MM.1S (cell line): Measurements from ENCODE around the gene ST6GAL1.
A peak's percentile ranks its signal among the peaks of the same experiment; 100 is the strongest.

Experiments
- DNase-seq: peaks from one replicate; pipeline ENCODE4 v3.0.0-alpha.2; 2015
- H2AFZ ChIP-seq: fragments of 300-600 bp; sonication (generic); 2 replicates; pipeline ENCODE4 v1.6.0; 2016; ENCODE audit warnings: antibody characterized with exemption, low read length
- H3F3A ChIP-seq: fragments of 300-600 bp; sonication (generic); 2 replicates; pipeline ENCODE4 v1.6.1; 2016; ENCODE audit warnings: mild to moderate bottlenecking, antibody characterized with exemption, low read length, moderate library complexity, mixed read lengths; ENCODE audit not compliant: insufficient read depth
- H3K27ac ChIP-seq: fragments of 300-600 bp; sonication (generic); 2 replicates; pipeline ENCODE4 v1.5.1; 2016; ENCODE audit warnings: mild to moderate bottlenecking, low read length
- H3K27me3 ChIP-seq: fragments of 300-600 bp; sonication (generic); replicated peaks from 2 replicates; pipeline ENCODE4 v1.6.0; 2016; ENCODE audit warnings: low read length; ENCODE audit not compliant: insufficient read depth
- H3K36me3 ChIP-seq: fragments of 300-600 bp; sonication (generic); replicated peaks from 2 replicates; pipeline ENCODE4 v1.6.1; 2016; ENCODE audit warnings: mild to moderate bottlenecking, low read length, mixed read lengths; ENCODE audit not compliant: insufficient read depth
- H3K4me1 ChIP-seq: fragments of 300-600 bp; sonication (generic); 2 replicates; pipeline ENCODE4 v1.6.1; 2016; ENCODE audit warnings: low read length, mixed read lengths
- H3K4me2 ChIP-seq: fragments of 300-600 bp; sonication (generic); 2 replicates; pipeline ENCODE4 v1.6.0; 2016; ENCODE audit warnings: low read depth, low read length
- H3K4me3 ChIP-seq: fragments of 300-600 bp; sonication (generic); 2 replicates; pipeline ENCODE4 v1.5.1; 2016; ENCODE audit warnings: low read length, mixed read lengths
- H3K79me2 ChIP-seq: fragments of 300-600 bp; sonication (generic); 2 replicates; pipeline ENCODE4 v1.6.1; 2016; ENCODE audit warnings: mixed run types, low read length, mixed read lengths
- H3K9ac ChIP-seq: fragments of 300-600 bp; sonication (generic); 2 replicates; pipeline ENCODE4 v1.6.1; 2016; ENCODE audit warnings: low read length, mixed read lengths
- H3K9me2 ChIP-seq: fragments of 300-600 bp; sonication (generic); replicated peaks from 2 replicates; pipeline ENCODE4 v1.6.1; 2016; ENCODE audit warnings: mild to moderate bottlenecking, low read length, mixed read lengths; ENCODE audit not compliant: insufficient read depth
- H3K9me3 ChIP-seq: fragments of 300-600 bp; sonication (generic); replicated peaks from 2 replicates; pipeline ENCODE4 v1.6.1; 2016; ENCODE audit warnings: mild to moderate bottlenecking, low read length, mixed read lengths; ENCODE audit not compliant: insufficient read depth
- H4K20me1 ChIP-seq: fragments of 300-600 bp; sonication (generic); 2 replicates; pipeline ENCODE4 v1.6.1; 2016; ENCODE audit warnings: mild to moderate bottlenecking, low read length, moderate library complexity, mixed read lengths; ENCODE audit not compliant: insufficient read depth
- CTCF ChIP-seq: fragments of 300-600 bp; sonication (generic); IDR thresholded peaks from 2 replicates; pipeline ENCODE4 v1.5.1; 2016; ENCODE audit warnings: antibody characterized with exemption, low read length, mixed read lengths
- EZH2 ChIP-seq: fragments of 300-600 bp; sonication (generic); optimal IDR thresholded peaks from 2 replicates; pipeline ENCODE3; 2017; ENCODE audit warnings: low read depth, mild to moderate bottlenecking, antibody characterized with exemption, low read length, mixed read lengths
- EZH2phosphoT487 ChIP-seq: fragments of 300-600 bp; sonication (generic); IDR thresholded peaks from 2 replicates; pipeline ENCODE4 v1.6.1; 2018; ENCODE audit warnings: antibody characterized with exemption, low read length

ST6GAL1 gene

GRCh38 chr3:187122261-187122660, 191.9 kb downstream of the ST6GAL1 start:
- H3K36me3 ChIP-seq = no peaks in the 10 kb centered on the region
- no peak for TF ChIP-seq EZH2
- TF ChIP-seq EZH2phosphoT487 = no peak
- no peak for TF ChIP-seq CTCF
- no peaks in the 10 kb centered on the region for H3K9me2 ChIP-seq
- peaks cover 9% of the 10 kb centered on the region; the same call in 1 of the 2 replicates for H3K79me2 ChIP-seq
- H3K9ac ChIP-seq = no peak overlapping the region
- H2AFZ ChIP-seq = no peak overlapping the region
- DNase-seq = no peak
- no peak overlapping the region for H3K4me2 ChIP-seq
- no peaks in the 10 kb centered on the region for H3K9me3 ChIP-seq
- no peak overlapping the region for H3K27ac ChIP-seq
- peaks cover 11% of the 10 kb centered on the region for H3F3A ChIP-seq
- peaks cover 13% of the 10 kb centered on the region for H3K4me1 ChIP-seq
- H4K20me1 ChIP-seq = no peaks in the 10 kb centered on the region
- H3K27me3 ChIP-seq = no peaks in the 10 kb centered on the region
- no peak overlapping the region for H3K4me3 ChIP-seq

GRCh38 chr3:187125319-187126031, 195.1 kb downstream of the ST6GAL1 start:
- DNase-seq = peak; percentile 81
- H3K9me2 ChIP-seq = no peaks in the 10 kb centered on the region
- peaks cover 19% of the 10 kb centered on the region for H3F3A ChIP-seq
- peak overlapping the region; percentile 51; the same call in 1 of the 2 replicates for H3K27ac ChIP-seq
- peaks cover 26% of the 10 kb centered on the region for H3K79me2 ChIP-seq
- no peaks in the 10 kb centered on the region for H3K36me3 ChIP-seq
- H3K9me3 ChIP-seq = no peaks in the 10 kb centered on the region
- H2AFZ ChIP-seq = no peak overlapping the region
- no peak overlapping the region for H3K4me3 ChIP-seq
- H4K20me1 ChIP-seq = no peaks in the 10 kb centered on the region
- no peak overlapping the region for H3K9ac ChIP-seq
- peak overlapping the region; percentile 14 for H3K4me2 ChIP-seq
- H3K4me1 ChIP-seq = peaks cover 20% of the 10 kb centered on the region
- no peaks in the 10 kb centered on the region for H3K27me3 ChIP-seq
- TF ChIP-seq EZH2 (no peak), EZH2phosphoT487 (no peak), CTCF (no peak)
